Kidney epithelial cell (primary cell): ENCODE measurements around the gene CAMK2B. TPM values are rescaled to one million over a fixed set of nuclear protein-coding genes. Genes with fewer than 3 reads are reported as not detected.

Source experiments
- DNase-seq: peaks from one replicate; pipeline ENCODE4 v3.0.0-alpha.2; 2010; ENCODE audit warnings: low read depth
- H3K27me3 ChIP-seq: 2 replicates; pipeline ENCODE4 v1.6.0; 2011; ENCODE audit warnings: low read length; ENCODE audit not compliant: control insufficient read depth, insufficient read depth
- H3K36me3 ChIP-seq: 2 replicates; pipeline ENCODE4 v1.5.1; 2011; ENCODE audit warnings: low read length; ENCODE audit not compliant: control insufficient read depth, insufficient read depth
- H3K4me3 ChIP-seq: 2 replicates; pipeline ENCODE4 v1.5.1; 2011; ENCODE audit warnings: low read depth, mild to moderate bottlenecking, control low read depth, low read length
- total RNA-seq: library from RNA; depleted of rRNA; stranded (reverse); fragments of >200 nt; gene quantifications from 2 replicates; pipeline ENCODE4 v1.2.3, GENCODE V29; 2015
- TF ChIP-seq, protein P1 (sequence below): IDR thresholded peaks from 2 replicates; pipeline ENCODE4 v1.5.1; 2011; ENCODE audit warnings: mild to moderate bottlenecking, moderate library complexity, low read length, control low read depth, inconsistent platforms; ENCODE audit not compliant: insufficient read depth, poor library complexity, severe bottlenecking

CAMK2B gene
- total RNA-seq, 1 donor from 2014 or later = not detected

DNA sequence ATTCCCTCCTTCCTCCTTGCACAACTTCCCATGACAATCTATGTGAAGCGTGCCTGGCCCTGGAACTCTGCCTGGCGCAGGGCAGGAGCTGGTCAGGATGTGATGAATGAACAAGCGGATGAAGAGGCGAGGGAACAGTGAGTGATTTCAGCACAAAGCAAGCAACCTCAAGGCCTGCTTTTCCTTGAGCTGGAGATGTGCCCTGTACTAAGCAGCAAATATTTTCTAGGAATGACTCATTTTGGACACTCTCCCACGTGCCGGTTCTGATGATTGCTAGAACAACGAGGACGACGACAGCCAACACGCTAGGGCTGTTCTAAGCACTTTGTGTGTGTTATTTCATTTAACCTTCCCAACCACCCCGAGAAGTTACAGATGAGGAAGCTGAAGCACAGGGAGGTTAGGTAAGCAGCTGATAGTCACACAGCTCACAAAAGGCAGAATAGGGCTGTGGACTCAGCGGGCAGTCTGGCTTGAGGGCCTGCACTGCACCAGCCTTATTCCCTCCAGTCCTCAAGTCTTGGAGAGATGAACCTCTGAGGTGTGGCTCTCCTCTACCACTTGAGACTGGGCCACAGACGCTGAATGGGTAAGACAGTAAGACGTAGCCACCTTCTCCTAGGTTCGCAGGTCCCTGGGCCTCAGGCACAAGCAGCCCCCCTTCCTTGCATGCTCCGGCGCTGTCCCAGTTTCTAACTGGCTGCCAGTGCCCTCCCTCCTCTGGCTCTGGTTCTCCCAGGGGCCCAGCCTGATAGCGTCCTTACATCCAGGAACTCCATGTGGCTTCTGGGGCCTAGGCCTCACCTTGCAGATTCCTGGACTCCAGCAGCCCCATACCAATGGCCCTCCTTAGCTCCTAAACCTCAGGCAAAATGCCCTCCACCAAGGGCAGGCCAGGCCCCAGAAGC is 65.6 kb downstream of the CAMK2B start:
- TF ChIP-seq, protein P1, sequence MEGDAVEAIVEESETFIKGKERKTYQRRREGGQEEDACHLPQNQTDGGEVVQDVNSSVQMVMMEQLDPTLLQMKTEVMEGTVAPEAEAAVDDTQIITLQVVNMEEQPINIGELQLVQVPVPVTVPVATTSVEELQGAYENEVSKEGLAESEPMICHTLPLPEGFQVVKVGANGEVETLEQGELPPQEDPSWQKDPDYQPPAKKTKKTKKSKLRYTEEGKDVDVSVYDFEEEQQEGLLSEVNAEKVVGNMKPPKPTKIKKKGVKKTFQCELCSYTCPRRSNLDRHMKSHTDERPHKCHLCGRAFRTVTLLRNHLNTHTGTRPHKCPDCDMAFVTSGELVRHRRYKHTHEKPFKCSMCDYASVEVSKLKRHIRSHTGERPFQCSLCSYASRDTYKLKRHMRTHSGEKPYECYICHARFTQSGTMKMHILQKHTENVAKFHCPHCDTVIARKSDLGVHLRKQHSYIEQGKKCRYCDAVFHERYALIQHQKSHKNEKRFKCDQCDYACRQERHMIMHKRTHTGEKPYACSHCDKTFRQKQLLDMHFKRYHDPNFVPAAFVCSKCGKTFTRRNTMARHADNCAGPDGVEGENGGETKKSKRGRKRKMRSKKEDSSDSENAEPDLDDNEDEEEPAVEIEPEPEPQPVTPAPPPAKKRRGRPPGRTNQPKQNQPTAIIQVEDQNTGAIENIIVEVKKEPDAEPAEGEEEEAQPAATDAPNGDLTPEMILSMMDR = no peak
- no peaks in the 10 kb centered on the region for H3K36me3 ChIP-seq
- peak; percentile 39 for DNase-seq
- H3K4me3 ChIP-seq = no peak overlapping the region
- peaks cover 2% of the 10 kb centered on the region for H3K27me3 ChIP-seq

DNA sequence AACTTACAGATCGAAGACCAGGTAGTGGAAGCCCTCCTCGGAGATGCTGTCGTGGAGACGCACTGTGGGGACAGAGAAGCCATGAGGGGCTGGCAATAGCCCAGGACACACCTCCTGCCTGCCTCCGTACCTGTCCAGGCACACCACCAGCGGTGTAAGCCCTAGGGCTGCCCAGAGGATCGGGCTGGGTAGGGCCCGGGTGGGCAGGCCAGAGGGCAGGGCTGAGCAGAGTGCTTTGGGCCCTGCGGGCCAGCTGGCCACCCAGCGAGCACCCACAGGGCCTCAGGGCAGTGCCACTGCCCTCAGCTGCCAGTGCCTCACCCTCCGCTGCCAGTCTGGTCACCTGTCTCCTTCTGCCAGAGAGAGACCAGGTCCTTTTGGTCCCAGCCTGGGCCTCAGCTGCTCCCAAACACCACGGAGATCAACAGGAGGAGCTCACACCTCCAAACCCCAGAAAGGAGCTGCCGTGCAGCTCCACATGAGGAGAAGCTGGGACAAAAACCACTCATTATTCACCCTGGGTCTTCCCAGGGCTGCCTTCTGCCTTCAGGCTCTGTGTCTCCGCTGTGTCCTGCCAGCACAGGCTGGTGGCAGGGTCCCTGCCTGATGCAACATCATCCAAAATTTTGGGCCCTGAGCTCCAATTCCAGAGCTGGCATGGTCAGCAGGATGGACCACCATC is 66.4 kb downstream of the CAMK2B start:
- no peak for DNase-seq
- TF ChIP-seq, protein P1 = no peak
- H3K27me3 ChIP-seq = no peaks in the 10 kb centered on the region
- H3K36me3 ChIP-seq = no peaks in the 10 kb centered on the region
- no peak overlapping the region for H3K4me3 ChIP-seq

DNA sequence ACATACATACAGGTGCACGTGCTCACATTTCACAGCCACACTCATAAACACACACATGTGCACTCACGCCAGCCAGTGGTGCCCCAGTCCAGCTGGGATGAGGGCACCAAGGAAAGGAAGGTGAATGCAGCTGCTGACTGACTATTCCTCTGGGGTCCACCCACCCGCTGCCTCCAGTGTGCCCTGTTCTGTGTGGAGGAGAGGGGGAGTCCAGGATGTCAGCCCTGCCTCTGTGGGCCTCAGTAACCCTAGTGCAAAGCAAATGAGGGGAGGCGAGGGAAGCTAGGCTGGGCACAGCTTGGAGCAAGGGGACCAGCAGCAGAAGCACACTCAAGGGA is 67.0 kb downstream of the CAMK2B start:
- Histone ChIP-seq H3K27me3 (no peaks in the 10 kb centered on the region), H3K4me3 (no peak overlapping the region), H3K36me3 (no peaks in the 10 kb centered on the region)
- TF ChIP-seq, protein P1 = no peak
- DNase-seq = no peak

DNA sequence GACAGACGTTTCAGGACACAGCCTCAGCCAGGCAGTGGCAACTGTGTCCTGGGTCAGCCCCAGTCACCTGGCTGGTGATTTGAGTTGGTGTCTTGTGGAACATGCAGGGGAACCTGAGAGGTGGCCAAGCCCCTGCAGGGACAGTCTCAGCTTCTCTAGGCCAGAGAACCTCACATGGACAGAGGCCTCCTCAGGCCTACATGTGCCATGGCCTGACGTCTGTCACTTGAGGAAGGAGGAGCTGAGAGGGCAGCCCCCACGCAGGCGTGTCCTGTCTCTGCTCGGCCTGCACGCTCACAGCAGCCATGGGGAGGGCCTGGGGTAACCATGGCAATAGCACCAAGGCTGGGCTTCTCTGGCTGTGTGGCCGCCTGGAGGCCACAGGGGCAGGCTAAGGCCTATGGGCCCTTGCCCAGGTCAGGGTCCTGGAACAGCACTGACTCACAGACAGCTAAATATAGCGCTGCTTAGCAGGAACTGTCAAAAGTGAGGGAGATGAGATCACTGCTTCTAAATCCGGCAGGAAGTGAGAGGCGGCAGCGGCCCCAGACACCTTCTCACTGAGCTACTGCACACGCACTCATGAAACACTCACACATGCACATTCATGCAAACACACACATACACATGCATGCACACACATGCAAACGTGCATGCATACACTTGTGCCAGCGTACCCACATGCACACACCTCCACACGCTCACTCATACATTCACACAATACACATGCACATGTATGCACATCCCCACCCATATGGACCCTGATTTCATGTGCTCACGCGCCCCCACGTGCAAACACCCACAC is 67.6 kb downstream of the CAMK2B start:
- Histone ChIP-seq H3K4me3 (no peak overlapping the region), H3K27me3 (no peaks in the 10 kb centered on the region), H3K36me3 (no peaks in the 10 kb centered on the region)
- peak; percentile 77 for DNase-seq
- TF ChIP-seq, protein P1 = no peak

DNA sequence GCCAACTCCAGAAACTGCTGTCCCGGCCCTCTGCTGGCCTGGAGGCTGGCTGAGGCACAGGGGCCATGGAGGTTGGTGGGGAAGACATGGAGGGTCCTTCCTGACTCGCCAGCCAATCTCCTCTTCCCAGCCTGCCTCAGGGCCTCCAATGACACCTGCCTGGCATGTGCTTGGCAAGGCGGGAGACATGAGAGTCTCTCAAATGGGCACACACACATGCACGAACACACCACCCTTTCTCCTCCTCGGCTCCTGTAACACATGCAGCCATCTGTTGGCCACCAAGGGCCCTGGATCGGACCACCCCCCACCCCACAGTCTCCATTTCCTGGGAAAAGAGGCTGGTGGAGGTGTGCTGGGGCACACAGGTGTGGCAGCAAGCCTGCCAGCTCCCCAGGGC is 68.2 kb downstream of the CAMK2B start:
- Histone ChIP-seq H3K4me3 (no peak overlapping the region), H3K36me3 (no peaks in the 10 kb centered on the region), H3K27me3 (no peaks in the 10 kb centered on the region)
- DNase-seq = no peak
- TF ChIP-seq, protein P1 = no peak
